ENCODE data around the gene HNRNPR.

Gene HNRNPR

DNA sequence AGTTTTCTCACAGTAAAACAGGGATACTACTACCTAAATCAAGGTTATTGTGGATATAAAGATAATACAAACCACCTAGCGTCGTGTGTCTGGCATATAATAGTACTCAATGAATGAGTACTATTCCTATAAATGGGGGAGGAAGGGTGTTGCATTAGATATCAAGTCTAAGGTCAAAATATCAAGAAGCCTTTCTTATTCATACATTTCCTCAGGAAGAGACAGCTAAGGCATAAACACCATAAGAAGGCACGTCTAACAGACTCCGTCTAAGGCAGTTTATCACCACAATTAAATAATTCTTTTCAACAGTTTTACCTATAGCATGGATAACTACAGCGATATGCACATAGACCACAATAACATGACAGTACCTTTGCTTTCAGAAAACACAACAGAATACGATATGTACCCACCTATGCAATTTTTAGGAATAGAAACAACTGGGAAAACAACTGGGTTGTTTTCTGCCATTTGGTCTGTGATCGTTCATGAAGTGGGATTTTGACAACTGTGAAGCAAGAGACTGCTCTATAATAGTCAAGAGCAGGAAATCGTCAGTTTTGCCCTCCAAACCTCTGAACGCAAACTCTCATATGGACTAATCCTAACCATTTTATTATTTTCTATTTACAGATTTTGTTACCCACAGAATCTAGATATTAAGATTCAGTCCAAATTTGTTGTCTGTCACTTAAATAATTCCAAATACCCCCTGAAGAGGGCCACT is 53.1 kb downstream of the HNRNPR start:
- Histone ChIP-seq H3K36me3 (ENCODE audit: control insufficient read depth in 5 of 5, insufficient read depth in 5 of 5, low read length in 5 of 5) (peaks cover 9 to 19% (median 16%) of the 10 kb centered on the region in 5 donors), H3K9ac (ENCODE audit: low read length in 5 of 5) (no peak overlapping the region), H3K4me1 (ENCODE audit: control insufficient read depth in 5 of 5, insufficient read depth in 5 of 5, low read length in 5 of 5) (peaks cover 0 to 6% (median 2%) of the 10 kb centered on the region in 5 donors), H3K9me3 (ENCODE audit: control insufficient read depth in 5 of 5, low read length in 5 of 5) (no peaks in the 10 kb centered on the region), H3K27ac (ENCODE audit: low read depth, low read length) (no peak overlapping the region), H3K4me3 (ENCODE audit: low read depth in 1 of 5, low read length in 5 of 5) (no peak overlapping the region), H3K27me3 (ENCODE audit: control insufficient read depth in 5 of 5, insufficient read depth in 4 of 5, low read length in 5 of 5) (no peaks in the 10 kb centered on the region)

DNA sequence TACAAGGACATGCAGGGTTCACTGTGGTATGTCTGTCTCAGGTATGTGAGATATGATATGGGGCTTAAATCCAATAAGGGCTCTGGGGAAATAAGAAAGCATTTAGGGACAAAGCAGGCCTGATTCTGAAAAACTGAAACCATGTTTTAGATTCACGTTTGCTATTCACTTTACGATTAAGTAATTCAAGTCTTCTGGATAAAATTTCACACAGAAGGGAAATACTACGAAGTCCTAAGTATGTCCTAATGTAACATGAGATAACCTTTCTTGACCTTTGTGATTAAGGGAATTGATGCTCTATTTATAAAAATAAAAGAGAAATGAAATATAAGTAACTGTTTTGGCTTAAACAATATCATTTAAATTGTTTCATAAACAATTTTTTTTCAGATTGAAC is 55.4 kb downstream of the HNRNPR start:
- H3K27me3 ChIP-seq (ENCODE audit: control insufficient read depth in 5 of 5, insufficient read depth in 4 of 5, low read length in 5 of 5) = no peaks in the 10 kb centered on the region
- H3K27ac ChIP-seq (ENCODE audit: low read depth, low read length) = no peak overlapping the region
- peaks cover 0 to 6% (median 0%) of the 10 kb centered on the region in 5 donors for H3K4me1 ChIP-seq (ENCODE audit: control insufficient read depth in 5 of 5, insufficient read depth in 5 of 5, low read length in 5 of 5)
- no peaks in the 10 kb centered on the region for H3K9me3 ChIP-seq (ENCODE audit: control insufficient read depth in 5 of 5, low read length in 5 of 5)
- no peak overlapping the region for H3K9ac ChIP-seq (ENCODE audit: low read length in 5 of 5)
- peaks cover 6 to 23% (median 16%) of the 10 kb centered on the region in 5 donors for H3K36me3 ChIP-seq (ENCODE audit: control insufficient read depth in 5 of 5, insufficient read depth in 5 of 5, low read length in 5 of 5)
- H3K4me3 ChIP-seq (ENCODE audit: low read depth in 1 of 5, low read length in 5 of 5) = no peak overlapping the region

DNA sequence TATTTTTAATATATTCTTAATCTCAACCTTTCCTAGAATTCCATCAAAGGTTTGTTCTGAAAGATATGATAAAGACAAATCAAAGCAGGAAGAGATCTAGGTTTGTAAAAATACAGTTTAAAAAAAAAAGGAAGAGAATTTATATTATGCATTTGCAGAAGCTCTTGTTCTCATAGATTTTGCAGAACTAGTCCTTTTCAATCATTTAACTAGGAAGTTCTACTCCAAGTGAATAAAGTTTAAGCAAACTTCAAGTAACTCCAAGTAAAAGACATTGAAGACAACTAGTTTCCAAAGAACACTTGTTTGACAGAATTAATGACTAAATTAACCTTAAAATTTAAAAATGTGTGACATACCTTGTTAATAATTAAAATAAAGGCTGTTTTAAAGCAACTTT is 55.9 kb downstream of the HNRNPR start:
- peaks cover 6 to 23% (median 17%) of the 10 kb centered on the region in 5 donors for H3K36me3 ChIP-seq (ENCODE audit: control insufficient read depth in 5 of 5, insufficient read depth in 5 of 5, low read length in 5 of 5)
- H3K4me1 ChIP-seq (ENCODE audit: control insufficient read depth in 5 of 5, insufficient read depth in 5 of 5, low read length in 5 of 5) = peaks cover 0 to 6% (median 3%) of the 10 kb centered on the region in 5 donors

DNA sequence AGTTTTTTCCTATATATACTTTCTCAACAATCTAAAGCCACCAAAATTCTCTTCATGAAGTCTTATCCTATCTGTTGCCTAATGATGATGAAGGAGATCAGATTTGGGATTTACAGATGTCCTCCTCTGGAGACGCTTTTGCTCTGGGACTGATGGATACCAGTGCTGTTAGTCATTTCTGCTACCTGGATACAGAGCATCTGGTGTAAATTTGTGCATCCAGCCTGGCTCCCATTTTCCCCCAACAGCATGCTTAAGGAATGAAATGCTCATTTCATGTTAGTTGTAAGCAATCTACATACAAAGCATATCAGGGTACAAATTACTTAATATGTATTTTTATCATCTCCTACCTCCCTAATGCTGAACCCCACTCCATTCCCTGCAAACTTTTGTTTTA is 57.7 kb downstream of the HNRNPR start:
- peaks cover 0 to 8% (median 5%) of the 10 kb centered on the region in 5 donors for H3K4me1 ChIP-seq (ENCODE audit: control insufficient read depth in 5 of 5, insufficient read depth in 5 of 5, low read length in 5 of 5)
- H3K27me3 ChIP-seq (ENCODE audit: control insufficient read depth in 5 of 5, insufficient read depth in 4 of 5, low read length in 5 of 5) = no peaks in the 10 kb centered on the region
- no peak overlapping the region for H3K4me3 ChIP-seq (ENCODE audit: low read depth in 1 of 5, low read length in 5 of 5)
- no peak overlapping the region for H3K9ac ChIP-seq (ENCODE audit: low read length in 5 of 5)
- H3K36me3 ChIP-seq (ENCODE audit: control insufficient read depth in 5 of 5, insufficient read depth in 5 of 5, low read length in 5 of 5) = peaks cover 17 to 39% (median 33%) of the 10 kb centered on the region in 5 donors
- H3K27ac ChIP-seq (ENCODE audit: low read depth, low read length) = no peak overlapping the region
- no peaks in the 10 kb centered on the region for H3K9me3 ChIP-seq (ENCODE audit: control insufficient read depth in 5 of 5, low read length in 5 of 5)

More for the DNA sequence above, 55.9 kb downstream of the HNRNPR start:
- H3K27ac ChIP-seq (ENCODE audit: low read depth, low read length) = no peak overlapping the region
- H3K4me3 ChIP-seq (ENCODE audit: low read depth in 1 of 5, low read length in 5 of 5) = no peak overlapping the region
- H3K9me3 ChIP-seq (ENCODE audit: control insufficient read depth in 5 of 5, low read length in 5 of 5) = no peaks in the 10 kb centered on the region
- no peaks in the 10 kb centered on the region for H3K27me3 ChIP-seq (ENCODE audit: control insufficient read depth in 5 of 5, insufficient read depth in 4 of 5, low read length in 5 of 5)
- H3K9ac ChIP-seq (ENCODE audit: low read length in 5 of 5) = no peak overlapping the region

DNA sequence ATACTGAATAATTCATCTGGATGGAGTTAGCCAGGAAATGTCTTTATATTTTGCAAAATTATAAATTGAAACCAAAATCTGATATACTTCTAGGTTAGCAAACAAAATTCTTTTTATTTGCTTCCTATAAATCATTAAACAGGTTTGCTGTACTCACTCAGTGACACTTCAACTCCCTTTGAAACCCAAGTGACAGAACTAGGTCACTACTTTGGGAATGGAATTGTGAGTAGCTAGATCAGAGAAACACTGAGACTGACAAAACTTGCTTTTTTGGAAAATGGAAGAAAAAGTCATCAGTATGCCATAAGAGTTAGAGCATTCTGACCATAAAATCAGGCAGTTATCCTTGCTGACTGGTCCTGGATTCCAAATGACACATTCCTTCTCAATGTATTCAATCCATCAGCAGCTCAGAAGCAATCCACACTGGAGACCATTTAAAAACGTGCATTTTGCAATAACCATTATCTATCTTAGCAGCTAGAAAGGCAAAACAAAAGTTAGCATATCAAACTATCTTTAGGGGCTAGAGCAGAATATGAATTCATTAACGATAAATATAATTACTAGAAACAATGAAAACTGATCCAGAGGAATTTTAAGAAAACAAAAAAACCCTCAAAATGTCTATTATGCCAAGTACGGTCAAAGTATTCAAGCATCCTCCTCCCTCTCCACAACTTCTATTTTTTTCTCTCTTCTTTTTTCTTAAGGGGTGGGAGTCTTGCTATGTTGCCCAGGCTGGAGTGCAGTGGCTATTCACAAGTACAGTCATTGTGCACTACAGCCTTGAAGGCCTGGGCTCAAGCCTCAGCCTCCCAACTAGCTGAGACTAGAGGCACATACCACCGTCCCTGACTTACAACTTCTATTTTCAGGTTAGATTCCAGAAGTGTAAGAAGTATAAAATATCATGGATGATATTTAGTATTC is 60.1 kb downstream of the HNRNPR start:
- H3K27me3 ChIP-seq (ENCODE audit: control insufficient read depth in 5 of 5, insufficient read depth in 4 of 5, low read length in 5 of 5) = no peaks in the 10 kb centered on the region
- H3K27ac ChIP-seq (ENCODE audit: low read depth, low read length) = no peak overlapping the region
- H3K36me3 ChIP-seq (ENCODE audit: control insufficient read depth in 5 of 5, insufficient read depth in 5 of 5, low read length in 5 of 5) = peaks cover 22 to 46% (median 32%) of the 10 kb centered on the region in 5 donors
- H3K4me1 ChIP-seq (ENCODE audit: control insufficient read depth in 5 of 5, insufficient read depth in 5 of 5, low read length in 5 of 5) = peaks cover 0 to 8% (median 0%) of the 10 kb centered on the region in 5 donors
- H3K9me3 ChIP-seq (ENCODE audit: control insufficient read depth in 5 of 5, low read length in 5 of 5) = no peaks in the 10 kb centered on the region
- no peak overlapping the region for H3K9ac ChIP-seq (ENCODE audit: low read length in 5 of 5)
- H3K4me3 ChIP-seq (ENCODE audit: low read depth in 1 of 5, low read length in 5 of 5) = no peak overlapping the region

DNA sequence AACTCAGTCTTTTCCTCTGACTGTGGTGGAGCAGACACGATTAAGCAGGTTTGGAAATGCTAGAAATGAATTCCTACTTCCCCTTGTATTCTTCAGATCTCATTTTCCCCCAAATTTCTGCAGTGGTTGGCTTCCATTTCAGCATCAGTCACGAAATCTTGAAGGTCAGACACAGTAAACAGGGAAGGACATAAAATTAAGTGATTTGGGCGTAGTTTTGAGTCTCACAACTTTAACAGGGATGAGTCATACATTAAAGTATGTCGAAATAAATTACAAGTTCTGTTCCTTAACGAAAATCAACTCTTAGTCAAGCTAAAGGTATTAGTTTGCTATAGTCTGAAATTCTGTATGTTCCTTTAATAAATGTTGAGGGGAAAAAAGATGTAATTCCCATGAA is 61.1 kb downstream of the HNRNPR start:
- no peaks in the 10 kb centered on the region for H3K27me3 ChIP-seq (ENCODE audit: control insufficient read depth in 5 of 5, insufficient read depth in 4 of 5, low read length in 5 of 5)
- H3K36me3 ChIP-seq (ENCODE audit: control insufficient read depth in 5 of 5, insufficient read depth in 5 of 5, low read length in 5 of 5) = peaks cover 18 to 46% (median 29%) of the 10 kb centered on the region in 5 donors
- H3K4me1 ChIP-seq (ENCODE audit: control insufficient read depth in 5 of 5, insufficient read depth in 5 of 5, low read length in 5 of 5) = peaks cover 0 to 8% (median 0%) of the 10 kb centered on the region in 5 donors
- no peak overlapping the region for H3K4me3 ChIP-seq (ENCODE audit: low read depth in 1 of 5, low read length in 5 of 5)
- H3K9me3 ChIP-seq (ENCODE audit: control insufficient read depth in 5 of 5, low read length in 5 of 5) = no peaks in the 10 kb centered on the region
- no peak overlapping the region for H3K27ac ChIP-seq (ENCODE audit: low read depth, low read length)
- H3K9ac ChIP-seq (ENCODE audit: low read length in 5 of 5) = no peak overlapping the region

DNA sequence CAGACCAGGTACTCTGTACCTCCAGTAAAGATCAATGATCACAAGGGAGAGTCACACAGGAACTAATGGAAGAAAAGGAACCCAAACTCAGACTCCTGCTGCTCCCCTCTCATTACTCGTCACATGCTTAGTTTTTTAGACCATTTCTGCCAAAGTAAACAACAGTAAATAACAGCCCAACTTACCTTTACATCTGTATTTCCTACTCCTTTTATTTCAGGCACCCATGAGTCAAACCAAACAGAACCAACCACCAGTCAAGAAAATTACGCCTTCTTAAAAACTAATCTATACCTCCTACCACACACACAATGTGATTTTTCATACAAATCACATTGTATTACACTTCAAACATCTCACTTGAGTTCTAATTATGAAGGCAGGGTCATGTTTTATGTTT is 65.4 kb downstream of the HNRNPR start:
- no peak overlapping the region for H3K9ac ChIP-seq (ENCODE audit: low read length in 5 of 5)
- H3K27me3 ChIP-seq (ENCODE audit: control insufficient read depth in 5 of 5, insufficient read depth in 4 of 5, low read length in 5 of 5) = no peaks in the 10 kb centered on the region
- H3K4me3 ChIP-seq (ENCODE audit: low read depth in 1 of 5, low read length in 5 of 5) = no peak overlapping the region
- H3K27ac ChIP-seq (ENCODE audit: low read depth, low read length) = no peak overlapping the region
- H3K36me3 ChIP-seq (ENCODE audit: control insufficient read depth in 5 of 5, insufficient read depth in 5 of 5, low read length in 5 of 5) = peaks cover 16 to 29% (median 20%) of the 10 kb centered on the region in 5 donors
- H3K4me1 ChIP-seq (ENCODE audit: control insufficient read depth in 5 of 5, insufficient read depth in 5 of 5, low read length in 5 of 5) = peaks cover 0 to 8% (median 0%) of the 10 kb centered on the region in 5 donors
- no peaks in the 10 kb centered on the region for H3K9me3 ChIP-seq (ENCODE audit: control insufficient read depth in 5 of 5, low read length in 5 of 5)

DNA sequence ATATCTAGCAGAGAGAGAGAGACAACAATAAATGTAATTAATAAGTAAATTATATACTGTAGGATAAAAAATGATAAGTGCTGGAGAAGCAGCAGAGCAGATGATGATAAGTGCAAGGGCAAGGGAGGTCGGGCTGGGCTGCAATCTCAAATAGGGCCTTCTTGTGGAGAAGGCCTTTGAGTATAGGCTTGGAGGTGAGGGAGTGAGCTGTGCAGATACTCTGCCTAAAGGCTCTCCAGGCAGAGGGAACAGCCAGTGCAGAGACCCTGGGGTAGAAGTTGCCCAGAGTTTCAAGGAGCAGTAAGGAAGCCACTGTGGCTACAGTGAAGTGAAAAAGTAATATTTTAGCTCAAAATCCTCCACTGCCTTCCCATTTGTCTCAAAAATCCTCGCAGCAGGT is 67.6 kb downstream of the HNRNPR start:
- Histone ChIP-seq H3K36me3 (ENCODE audit: control insufficient read depth in 5 of 5, insufficient read depth in 5 of 5, low read length in 5 of 5) (peaks cover 2 to 13% (median 9%) of the 10 kb centered on the region in 5 donors), H3K27ac (ENCODE audit: low read depth, low read length) (no peak overlapping the region), H3K27me3 (ENCODE audit: control insufficient read depth in 5 of 5, insufficient read depth in 4 of 5, low read length in 5 of 5) (no peaks in the 10 kb centered on the region), H3K4me1 (ENCODE audit: control insufficient read depth in 5 of 5, insufficient read depth in 5 of 5, low read length in 5 of 5) (no peaks in the 10 kb centered on the region), H3K9ac (ENCODE audit: low read length in 5 of 5) (no peak overlapping the region), H3K9me3 (ENCODE audit: control insufficient read depth in 5 of 5, low read length in 5 of 5) (no peaks in the 10 kb centered on the region), H3K4me3 (ENCODE audit: low read depth in 1 of 5, low read length in 5 of 5) (no peak overlapping the region)

DNA sequence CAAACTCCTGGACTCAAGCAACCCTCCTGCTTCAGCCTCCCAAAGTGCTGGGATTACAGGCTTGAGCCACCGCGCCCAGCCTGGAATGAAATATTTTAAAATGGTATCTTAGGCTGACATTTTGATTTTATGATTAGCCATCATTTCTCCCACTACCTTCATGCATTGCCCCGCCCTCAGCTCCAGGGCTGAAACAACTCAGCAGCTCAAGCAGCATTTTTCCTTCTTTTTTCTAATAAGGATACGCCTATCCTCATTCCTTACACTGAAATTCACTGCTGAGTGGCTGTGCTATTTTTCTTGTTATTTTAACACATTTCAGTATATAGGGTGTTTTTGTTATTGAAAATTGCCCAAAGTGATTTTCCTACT is 70.0 kb downstream of the HNRNPR start:
- Histone ChIP-seq H3K27me3 (ENCODE audit: control insufficient read depth in 5 of 5, insufficient read depth in 4 of 5, low read length in 5 of 5) (no peaks in the 10 kb centered on the region), H3K4me3 (ENCODE audit: low read depth in 1 of 5, low read length in 5 of 5) (no peak overlapping the region), H3K9ac (ENCODE audit: low read length in 5 of 5) (no peak overlapping the region), H3K27ac (ENCODE audit: low read depth, low read length) (no peak overlapping the region), H3K4me1 (ENCODE audit: control insufficient read depth in 5 of 5, insufficient read depth in 5 of 5, low read length in 5 of 5) (no peaks in the 10 kb centered on the region), H3K9me3 (ENCODE audit: control insufficient read depth in 5 of 5, low read length in 5 of 5) (no peaks in the 10 kb centered on the region), H3K36me3 (ENCODE audit: control insufficient read depth in 5 of 5, insufficient read depth in 5 of 5, low read length in 5 of 5) (no peaks in the 10 kb centered on the region)
